22Rv1 (cell line): ENCODE measurements around the gene GCLC.

Experiments used
- ZFX ChIP-seq: fragments of 450-650 bp; IDR thresholded peaks from 2 replicates; pipeline ENCODE4 v1.6.1; 2017; ENCODE audit warnings: antibody characterized with exemption, borderline replicate concordance
- TF ChIP-seq, protein P1 (sequence below): fragments of 450-650 bp; IDR thresholded peaks from 2 replicates; pipeline ENCODE4 v1.5.1; 2017; ENCODE audit warnings: mild to moderate bottlenecking

- TF ChIP-seq, protein P1, sequence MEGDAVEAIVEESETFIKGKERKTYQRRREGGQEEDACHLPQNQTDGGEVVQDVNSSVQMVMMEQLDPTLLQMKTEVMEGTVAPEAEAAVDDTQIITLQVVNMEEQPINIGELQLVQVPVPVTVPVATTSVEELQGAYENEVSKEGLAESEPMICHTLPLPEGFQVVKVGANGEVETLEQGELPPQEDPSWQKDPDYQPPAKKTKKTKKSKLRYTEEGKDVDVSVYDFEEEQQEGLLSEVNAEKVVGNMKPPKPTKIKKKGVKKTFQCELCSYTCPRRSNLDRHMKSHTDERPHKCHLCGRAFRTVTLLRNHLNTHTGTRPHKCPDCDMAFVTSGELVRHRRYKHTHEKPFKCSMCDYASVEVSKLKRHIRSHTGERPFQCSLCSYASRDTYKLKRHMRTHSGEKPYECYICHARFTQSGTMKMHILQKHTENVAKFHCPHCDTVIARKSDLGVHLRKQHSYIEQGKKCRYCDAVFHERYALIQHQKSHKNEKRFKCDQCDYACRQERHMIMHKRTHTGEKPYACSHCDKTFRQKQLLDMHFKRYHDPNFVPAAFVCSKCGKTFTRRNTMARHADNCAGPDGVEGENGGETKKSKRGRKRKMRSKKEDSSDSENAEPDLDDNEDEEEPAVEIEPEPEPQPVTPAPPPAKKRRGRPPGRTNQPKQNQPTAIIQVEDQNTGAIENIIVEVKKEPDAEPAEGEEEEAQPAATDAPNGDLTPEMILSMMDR = no peak
- TF ChIP-seq ZFX = no peak
Observed at GRCh38 chr6:53493635-53494025, 51.3 kb downstream of the GCLC start.
